NAMALWA (cell line): ENCODE results near the gene FAT1.
"Not testable (repeated sequence)": the region's sequence is repeated elsewhere in the genome, so short reads cannot be mapped to it uniquely, and the experiment has no call there.

ENCODE experiments used
- DNase-seq: peaks from one replicate; pipeline ENCODE4 v3.0.0-alpha.2; 2015; ENCODE audit warnings: low spot score

The FAT1 gene

GRCh38 chr4:186723292-186724057 is at the start of gene FAT1:
Gene FAT1, minus strand, starts transcription at chr4:186723856. Its CDS starts 14,029 bp downstream, at chr4:186709827.
- no peak for DNase-seq

GRCh38 chr4:186772936-186773487 is 49.4 kb upstream of the FAT1 start:
- DNase-seq = no peak

DNA sequence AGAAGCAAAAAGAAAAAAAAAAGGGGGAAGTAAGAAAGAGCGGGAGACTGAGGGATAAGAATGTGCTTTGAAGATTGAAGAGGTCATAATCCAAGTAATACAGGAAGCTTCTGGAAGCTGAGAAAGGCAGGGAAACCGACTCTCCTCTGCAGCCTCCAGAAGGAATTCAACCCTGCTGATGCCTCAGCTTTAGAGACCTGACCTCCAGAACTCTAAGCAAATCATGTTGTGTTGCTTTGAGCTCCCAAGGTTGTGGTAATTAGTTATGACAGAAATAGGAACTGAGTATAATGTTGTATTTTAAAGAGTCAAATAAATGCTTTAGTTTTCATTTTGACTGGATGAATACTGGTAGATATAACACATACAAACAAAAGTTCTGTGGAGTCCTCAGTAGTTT is 48.0 kb upstream of the FAT1 start:
- DNase-seq = no peak

- no peak for DNase-seq
These were observed 47.0 kb upstream of the FAT1 start for GRCh38 chr4:186770481-186771175.

DNA sequence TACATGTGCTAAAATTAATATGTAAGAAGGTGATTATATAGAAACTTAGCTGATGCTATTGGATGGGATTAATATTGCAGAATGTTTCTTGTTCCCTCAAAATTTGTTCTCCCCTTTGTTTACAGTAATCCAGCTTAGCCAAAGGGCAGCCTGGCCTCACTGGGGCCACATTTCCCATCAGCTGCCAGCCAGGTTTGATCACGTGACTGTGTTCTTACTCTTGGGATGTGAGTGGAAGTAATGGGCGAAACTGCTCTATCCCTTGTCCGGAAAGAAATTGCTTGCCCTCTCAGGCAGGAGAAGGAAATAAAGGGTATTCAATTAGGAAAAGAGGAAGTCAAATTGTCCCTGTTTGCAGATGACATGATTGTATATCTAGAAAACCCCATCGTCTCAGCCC is 44.1 kb upstream of the FAT1 start:
- no peak for DNase-seq

DNA sequence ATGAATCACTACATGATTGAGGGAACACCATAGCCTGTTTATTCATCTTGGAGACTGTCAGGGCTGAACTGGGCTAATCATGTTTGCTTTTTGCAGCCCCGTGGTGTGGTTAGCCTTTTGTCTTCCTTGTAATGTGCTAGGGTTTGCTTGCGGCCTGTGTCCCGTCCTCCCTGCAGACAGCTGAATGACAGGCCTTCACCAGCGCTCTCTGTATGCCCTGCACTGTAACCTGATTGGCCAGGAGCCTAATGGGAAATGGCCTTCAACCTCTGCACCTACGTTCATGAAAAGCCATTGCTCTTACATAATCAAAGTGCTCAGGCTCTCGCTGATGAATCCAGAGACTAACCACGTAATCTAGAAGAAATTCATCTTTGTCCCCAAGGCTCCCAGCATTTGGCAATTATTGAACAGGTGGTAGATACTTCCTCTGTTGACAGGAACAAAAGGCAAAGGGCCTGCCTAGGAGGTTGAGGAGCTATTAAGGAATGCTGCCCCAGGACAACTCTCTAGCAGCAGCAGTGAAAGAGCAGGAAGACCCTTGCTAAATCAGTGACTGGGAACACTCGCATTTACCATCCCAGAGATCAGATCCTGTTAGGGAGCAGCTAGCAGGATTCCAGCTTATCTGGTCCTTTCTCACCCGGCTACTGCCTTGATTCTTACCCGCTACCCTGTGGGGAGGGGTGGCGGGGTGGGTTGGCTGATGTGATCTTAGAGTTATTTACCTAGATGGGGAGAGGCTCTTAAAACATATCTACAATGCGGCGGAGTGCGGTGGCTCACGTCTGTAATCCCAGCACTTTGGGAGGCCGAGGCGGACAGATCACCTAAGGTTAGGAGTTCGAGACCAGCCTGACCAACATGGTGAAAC is 42.3 kb upstream of the FAT1 start:
- DNase-seq = no peak

GRCh38 chr4:186765138-186765537 is 41.5 kb upstream of the FAT1 start:
- no peak for DNase-seq

DNA sequence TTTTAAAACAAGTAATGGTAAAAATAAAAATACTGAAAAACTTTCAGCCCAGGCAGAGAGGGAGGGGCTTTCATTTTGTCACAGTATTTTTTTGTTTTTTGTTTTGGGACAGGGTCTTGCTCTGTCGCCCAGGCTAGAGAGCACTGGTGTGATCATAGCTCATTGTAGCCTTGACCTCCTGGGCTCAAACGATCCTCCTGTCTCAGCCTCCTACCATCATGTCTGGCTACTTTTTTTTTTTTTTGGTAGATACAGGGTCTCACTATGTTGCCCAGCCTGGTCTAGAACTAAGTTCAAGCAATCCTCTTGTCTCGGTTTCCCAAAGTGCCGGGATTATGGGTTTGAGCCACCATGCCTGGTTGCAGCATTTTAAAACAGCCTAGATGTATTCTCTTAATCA is 40.8 kb upstream of the FAT1 start:
- DNase-seq = no peak

- no peak for DNase-seq
These were observed 39.2 kb upstream of the FAT1 start for GRCh38 chr4:186762865-186763264.

GRCh38 chr4:186762361-186762760 is 38.7 kb upstream of the FAT1 start:
- no peak for DNase-seq

GRCh38 chr4:186761956-186762355 is 38.3 kb upstream of the FAT1 start:
- DNase-seq = not testable (repeated sequence)

- DNase-seq = no peak
These were observed 37.7 kb upstream of the FAT1 start for GRCh38 chr4:186761393-186761792.

DNA sequence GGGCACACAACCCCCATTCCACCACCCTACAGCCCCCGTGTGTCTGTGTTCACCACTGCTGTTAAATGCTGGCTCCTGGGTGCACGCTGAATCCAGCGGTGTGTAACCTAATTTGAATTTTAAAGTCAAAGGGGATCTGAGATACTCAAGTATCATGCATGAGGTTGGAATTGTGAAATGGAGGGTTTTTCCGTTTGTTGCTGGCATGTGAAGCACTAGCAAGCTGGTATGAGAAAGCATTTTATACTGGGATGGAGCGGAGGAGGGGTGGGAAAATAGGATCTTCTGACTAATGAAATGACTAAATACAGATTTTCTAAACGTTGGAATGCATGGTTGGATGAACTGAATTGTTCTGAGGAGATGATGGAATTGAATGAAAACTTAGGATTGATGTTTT is 36.9 kb upstream of the FAT1 start:
- no peak for DNase-seq

- no peak for DNase-seq
These were observed 36.3 kb upstream of the FAT1 start for GRCh38 chr4:186759990-186760389.

- DNase-seq = no peak
These were observed 35.5 kb upstream of the FAT1 start for GRCh38 chr4:186758929-186759682.

DNA sequence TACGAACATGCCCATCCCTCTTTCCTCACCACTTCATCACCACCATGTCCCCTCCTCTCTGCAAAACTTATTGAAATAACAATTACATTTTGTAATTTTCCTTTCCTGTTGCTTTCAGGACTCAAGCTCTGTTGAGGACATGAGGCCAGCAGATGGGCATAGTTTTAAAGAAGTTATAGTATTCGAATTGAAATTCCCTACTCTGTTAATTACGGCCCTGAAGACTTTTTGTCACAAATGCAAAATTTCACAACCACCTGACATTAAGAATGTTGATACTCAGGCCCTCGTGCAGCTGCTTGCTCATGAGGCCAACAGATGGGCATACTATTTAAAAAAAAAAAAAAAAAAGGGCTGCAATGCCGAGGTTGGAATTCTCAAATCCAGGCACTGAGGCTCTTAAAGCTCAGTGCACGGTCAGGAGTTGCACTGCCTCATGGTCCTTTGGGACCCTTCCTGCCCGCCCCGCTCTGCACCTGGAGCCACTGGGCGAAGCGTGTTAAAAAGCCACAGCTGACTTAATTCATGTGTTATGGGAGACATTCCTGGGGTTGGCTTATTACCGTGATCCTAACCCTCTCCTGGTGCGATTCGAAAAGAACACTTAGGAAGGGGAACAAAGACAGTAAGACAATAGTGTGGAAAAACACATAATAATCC is 34.2 kb upstream of the FAT1 start:
- no peak for DNase-seq

DNA sequence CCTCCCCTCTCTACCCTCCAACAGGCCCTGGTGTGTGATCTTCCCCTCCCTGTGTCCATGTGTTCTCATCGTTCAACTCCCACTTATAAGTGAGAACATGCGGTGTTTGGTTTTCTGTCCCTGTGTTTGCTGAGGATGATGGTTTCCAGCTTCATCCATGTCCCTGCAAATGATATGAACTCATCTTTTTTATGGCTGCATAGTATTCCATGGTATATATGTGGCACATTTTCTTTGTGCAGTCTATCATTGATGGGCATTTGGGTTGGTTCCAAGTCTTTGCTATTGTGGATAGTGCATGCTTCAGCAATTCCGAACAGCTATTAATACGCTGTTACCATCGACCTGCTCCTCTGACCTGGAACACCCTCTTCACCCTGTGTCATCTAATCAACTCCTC is 32.9 kb upstream of the FAT1 start:
- not testable (repeated sequence) for DNase-seq

DNA sequence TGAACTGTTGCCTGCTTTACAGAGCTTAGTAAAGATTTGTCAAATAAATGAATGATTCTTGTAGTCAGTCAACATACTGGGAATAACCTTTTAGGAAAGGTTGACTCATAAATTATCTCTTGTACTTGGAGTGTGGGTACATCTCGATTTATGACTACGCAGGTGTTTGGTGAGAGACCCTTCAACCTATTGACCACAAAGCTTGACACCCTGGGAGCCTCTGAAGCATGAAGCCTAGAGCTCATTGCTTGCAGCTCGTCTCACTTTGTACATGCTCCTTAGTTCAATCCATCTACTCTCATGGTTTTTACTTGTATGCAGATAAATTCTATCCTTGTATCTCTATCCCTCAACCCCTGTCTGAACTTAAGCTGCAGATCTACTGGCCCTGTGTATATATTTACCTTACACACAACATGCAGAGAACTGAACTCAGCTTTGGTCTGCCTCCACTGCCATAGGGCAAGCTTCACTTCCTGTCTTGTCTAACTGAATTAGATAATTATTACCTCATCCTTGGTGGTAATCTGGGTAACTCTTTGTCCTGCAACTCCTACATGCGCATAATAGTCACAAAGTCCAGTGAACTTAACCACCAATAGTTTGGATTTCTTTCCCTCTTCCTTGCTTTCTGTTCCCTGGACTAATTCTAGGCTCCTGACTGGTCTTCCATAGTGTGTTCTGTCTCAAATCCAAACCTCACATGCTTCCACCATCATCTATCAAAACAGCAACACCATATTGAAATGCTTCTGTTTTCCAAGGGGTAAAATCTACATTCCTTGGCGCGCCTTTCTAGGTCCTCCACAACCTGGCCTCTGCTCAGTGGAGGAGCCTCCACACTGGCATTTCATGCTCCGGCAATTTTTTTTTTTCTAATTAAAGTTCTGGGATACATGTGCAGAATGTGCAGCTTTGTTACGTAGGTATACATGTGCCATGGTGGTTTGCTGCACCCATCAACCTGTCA is 32.2 kb upstream of the FAT1 start:
- DNase-seq = no peak

DNA sequence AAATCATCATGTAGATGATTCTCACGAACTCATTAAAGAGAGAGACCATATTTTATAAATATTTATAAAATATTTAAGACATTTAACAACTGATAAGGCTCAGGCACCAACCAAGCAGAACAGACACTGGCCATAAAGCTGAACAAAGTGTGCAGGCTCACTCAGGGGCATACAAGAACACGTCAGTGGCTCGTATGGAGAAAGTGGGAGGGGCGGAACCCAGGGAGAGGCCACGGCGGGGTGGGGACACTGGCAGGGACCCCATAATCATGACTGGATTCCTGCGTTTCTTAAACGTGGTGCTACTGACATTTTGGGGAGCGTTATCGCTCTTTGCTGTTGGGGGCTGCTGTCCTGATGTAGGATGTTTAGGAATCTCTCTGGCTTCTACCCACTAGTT is 31.3 kb upstream of the FAT1 start:
- no peak for DNase-seq

DNA sequence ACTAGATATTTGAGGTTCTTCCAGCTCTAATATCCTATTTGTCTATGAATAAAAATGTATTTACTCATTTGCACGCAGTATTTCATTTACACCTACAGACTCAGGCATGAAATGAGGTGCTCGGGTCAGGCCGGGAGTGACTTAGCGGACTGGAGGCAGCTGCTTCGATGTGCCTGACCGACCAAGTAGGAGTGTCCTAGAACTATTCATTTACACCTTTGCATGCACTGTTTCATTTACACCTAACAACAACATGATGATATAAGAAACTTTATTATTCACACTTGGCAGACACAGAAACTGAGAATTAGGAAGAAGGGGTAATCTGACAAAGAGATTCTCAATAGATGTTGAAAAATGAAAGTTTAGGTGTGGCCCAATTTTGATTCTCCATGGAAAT is 28.7 kb upstream of the FAT1 start:
- no peak for DNase-seq
